CD4-positive, alpha-beta T cell (primary cell): Measurements from ENCODE around the gene CDK6. TPM values are rescaled to one million over a fixed set of nuclear protein-coding genes. Genes with fewer than 3 reads are reported as not detected.

ENCODE experiments used
- ATAC-seq: fragments of 200-7000 bp; cut with Tn5 transposase; one replicate; pipeline ENCODE4 v1.10.0; 2022; ENCODE audit warnings: mild to moderate bottlenecking; ENCODE audit not compliant: poor library complexity
- CTCF ChIA-PET: fragments of 350-600 bp; sonication (Branson Sonifier 250); formaldehyde crosslinking; loops from one replicate; lab custom pipeline; 2021; ENCODE audit warnings: antibody characterized with exemption, inconsistent platforms; lab: Charles Lee
- POLR2A ChIA-PET: fragments of 350-600 bp; sonication (Branson Sonifier 250); formaldehyde crosslinking; loops from one replicate; lab custom pipeline; 2021; ENCODE audit warnings: antibody characterized with exemption, inconsistent platforms; lab: Charles Lee
- DNase-seq, 14 experiments: peaks; one replicate each; pipeline ENCODE4 v3.0.0-alpha.2; 2013 to 2020; ENCODE audit warnings: mixed read lengths in 2 of 14
- H3K27ac ChIP-seq, 2 donors: one replicate each; pipeline versions ENCODE4 v1.5.1 to v1.7.0; 2013; ENCODE audit warnings: low read length in 2 of 2, low read depth in 1 of 2, mild to moderate bottlenecking in 1 of 2
- H3K27me3 ChIP-seq, 2 experiments: 1 replicate in 1 of 2; 2 replicates in 1 of 2; pipeline versions ENCODE4 v1.6.1 to v1.7.0; 2013; ENCODE audit warnings: low read length in 2 of 2, control low read depth in 1 of 2, mild to moderate bottlenecking in 1 of 2, moderate library complexity in 1 of 2; ENCODE audit not compliant: insufficient read depth in 2 of 2, control insufficient read depth in 1 of 2
- H3K36me3 ChIP-seq: one replicate; pipeline ENCODE4 v1.6.1; 2013; ENCODE audit warnings: low read length, control low read depth; ENCODE audit not compliant: insufficient read depth
- H3K4me1 ChIP-seq: one replicate; pipeline ENCODE4 v1.6.1; 2013; ENCODE audit warnings: low read length, control low read depth; ENCODE audit not compliant: insufficient read depth
- H3K4me3 ChIP-seq: one replicate; pipeline ENCODE4 v1.5.1; 2013; ENCODE audit warnings: mild to moderate bottlenecking, low read length, moderate library complexity
- H3K9me3 ChIP-seq, 2 experiments: 1 replicate in 1 of 2; 2 replicates in 1 of 2; pipeline versions ENCODE4 v1.6.1 to v1.7.0; 2013; ENCODE audit warnings: low read length in 2 of 2, mild to moderate bottlenecking in 2 of 2, control low read depth in 1 of 2, moderate library complexity in 1 of 2; ENCODE audit not compliant: control insufficient read depth in 1 of 2, insufficient read depth in 1 of 2
- H3K27ac Mint-ChIP-seq: one replicate; pipeline ENCODE4 v1.8.0; 2020; ENCODE audit warnings: mixed read lengths
- H3K27me3 Mint-ChIP-seq: one replicate; pipeline ENCODE4 v1.8.0; 2021; ENCODE audit warnings: mixed read lengths
- H3K36me3 Mint-ChIP-seq: one replicate; pipeline ENCODE4 v1.8.0; 2021; ENCODE audit warnings: low read depth, mixed read lengths
- H3K4me1 Mint-ChIP-seq: one replicate; pipeline ENCODE4 v1.8.0; 2021; ENCODE audit warnings: low read depth, mixed read lengths
- H3K4me3 Mint-ChIP-seq: one replicate; pipeline ENCODE4 v1.8.0; 2020; ENCODE audit warnings: mild to moderate bottlenecking, mixed read lengths
- H3K9me3 Mint-ChIP-seq: one replicate; pipeline ENCODE4 v1.8.0; 2020; ENCODE audit warnings: mixed read lengths
- intact Hi-C, 2 experiments: fragments of 100-400 bp; cut with DNase I in 1 of 2; cut with micrococcal nuclease in 1 of 2; formaldehyde crosslinking; loops; one replicate each; pipeline versions ENCODE4 v1.15.1 to v1.9.0; 2023 to 2025; cut with DNase I, micrococcal nuclease
- total RNA-seq, 174 experiments: library from RNA in 2 of 174; stranded (reverse) in 2 of 174; gene quantifications; one replicate each; pipeline ENCODE4 v1.2.3 and lab custom pipeline; 2021 to 2026
- TF ChIP-seq, protein P1 (sequence below): fragments of 200-600 bp; IDR thresholded peaks from one replicate; pipeline ENCODE4 v1.8.0; 2022; ENCODE audit warnings: antibody characterized with exemption, mild to moderate bottlenecking

Gene CDK6
- total RNA-seq, 2 experiments from 2014 or later, result 13.0 to 13.7 TPM

DNA sequence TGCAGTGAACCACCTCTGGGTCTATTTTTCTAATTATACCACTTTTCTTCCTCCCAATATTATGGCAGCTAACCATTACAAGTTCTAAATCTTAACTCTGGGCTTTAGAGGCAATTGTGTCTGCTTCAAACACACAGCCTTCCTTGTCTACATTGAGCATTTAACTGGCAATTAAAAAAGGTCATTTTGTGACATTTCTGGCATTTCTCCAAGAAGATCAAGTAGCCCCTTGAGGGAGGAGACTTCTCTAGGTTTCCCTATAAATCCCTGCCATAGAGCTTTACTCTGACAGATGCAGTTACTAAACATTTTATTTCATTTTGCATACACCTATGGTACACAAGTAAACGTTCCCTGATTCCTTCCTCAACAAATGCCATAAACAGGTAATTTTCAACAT, 212.8 kb downstream of the CDK6 start:
- Histone ChIP-seq H3K27ac (no peak overlapping the region), H3K9me3 (no peaks in the 10 kb centered on the region), H3K4me1 (peaks cover 8% of the 10 kb centered on the region), H3K27me3 (no peaks in the 10 kb centered on the region), H3K4me3 (no peak overlapping the region), H3K36me3 (peaks cover 8% of the 10 kb centered on the region)
- TF ChIP-seq, protein P1, sequence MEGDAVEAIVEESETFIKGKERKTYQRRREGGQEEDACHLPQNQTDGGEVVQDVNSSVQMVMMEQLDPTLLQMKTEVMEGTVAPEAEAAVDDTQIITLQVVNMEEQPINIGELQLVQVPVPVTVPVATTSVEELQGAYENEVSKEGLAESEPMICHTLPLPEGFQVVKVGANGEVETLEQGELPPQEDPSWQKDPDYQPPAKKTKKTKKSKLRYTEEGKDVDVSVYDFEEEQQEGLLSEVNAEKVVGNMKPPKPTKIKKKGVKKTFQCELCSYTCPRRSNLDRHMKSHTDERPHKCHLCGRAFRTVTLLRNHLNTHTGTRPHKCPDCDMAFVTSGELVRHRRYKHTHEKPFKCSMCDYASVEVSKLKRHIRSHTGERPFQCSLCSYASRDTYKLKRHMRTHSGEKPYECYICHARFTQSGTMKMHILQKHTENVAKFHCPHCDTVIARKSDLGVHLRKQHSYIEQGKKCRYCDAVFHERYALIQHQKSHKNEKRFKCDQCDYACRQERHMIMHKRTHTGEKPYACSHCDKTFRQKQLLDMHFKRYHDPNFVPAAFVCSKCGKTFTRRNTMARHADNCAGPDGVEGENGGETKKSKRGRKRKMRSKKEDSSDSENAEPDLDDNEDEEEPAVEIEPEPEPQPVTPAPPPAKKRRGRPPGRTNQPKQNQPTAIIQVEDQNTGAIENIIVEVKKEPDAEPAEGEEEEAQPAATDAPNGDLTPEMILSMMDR, result no peak
- H3K27me3 Mint-ChIP-seq, result no peaks in the 10 kb centered on the region
- H3K9me3 Mint-ChIP-seq, result no peaks in the 10 kb centered on the region
- H3K4me3 Mint-ChIP-seq, result no peak overlapping the region
- ATAC-seq, result no peak
- peaks cover 5% of the 10 kb centered on the region for H3K36me3 Mint-ChIP-seq
- peaks cover 28% of the 10 kb centered on the region for H3K4me1 Mint-ChIP-seq
- intact Hi-C loops, result loop anchor here (2.0 to 5.0 kb wide), 2 partner anchors 63 to 69 kb away; no protein-coding TSS in a partner anchor
- POLR2A ChIA-PET, result no interaction called here
- CTCF ChIA-PET, result no interaction called here
- DNase-seq, result no peak
- H3K27ac Mint-ChIP-seq, result no peak overlapping the region

DNA sequence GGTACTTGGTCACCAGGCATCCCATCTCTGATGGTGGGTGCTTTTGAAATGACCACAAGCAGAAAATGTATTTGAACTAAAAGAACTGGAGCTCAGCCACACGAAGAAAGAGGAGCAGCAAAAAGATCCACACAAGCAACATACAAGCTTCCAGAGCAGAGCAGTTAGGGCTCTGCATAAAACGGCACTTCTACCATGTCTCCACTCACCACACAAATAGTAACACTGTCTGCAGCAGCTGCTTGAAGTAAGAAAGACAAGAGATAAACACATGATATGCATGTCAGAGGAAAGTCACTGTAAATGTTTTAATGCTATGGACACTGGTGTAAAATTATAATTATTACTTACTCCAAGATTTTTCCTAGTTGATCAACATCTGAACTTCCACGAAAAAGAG, 213.7 kb downstream of the CDK6 start:
- DNase-seq (no peak), ATAC-seq (no peak)
- no peak overlapping the region for H3K27ac ChIP-seq
- H3K36me3 Mint-ChIP-seq, result peaks cover under 1% of the 10 kb centered on the region
- H3K4me3 ChIP-seq, result no peak overlapping the region
- ChIA-PET CTCF (interaction anchor here (2.2 to 4.0 kb wide), 2 partner anchors 13 to 210 kb away, joined by 4 to 58 read pairs; no protein-coding TSS in a partner anchor), POLR2A (interaction anchor here (2.0 kb wide), 1 partner anchor 210 kb away, joined by 10 read pairs; no protein-coding TSS in a partner anchor)
- no peaks in the 10 kb centered on the region for H3K9me3 Mint-ChIP-seq
- H3K4me3 Mint-ChIP-seq, result no peak overlapping the region
- intact Hi-C loops, result loop anchor here (2.0 to 5.0 kb wide), 2 partner anchors 64 to 70 kb away; no protein-coding TSS in a partner anchor
- H3K27ac Mint-ChIP-seq, result no peak overlapping the region
- no peaks in the 10 kb centered on the region for H3K27me3 ChIP-seq
- peaks cover 8% of the 10 kb centered on the region for H3K4me1 ChIP-seq
- H3K4me1 Mint-ChIP-seq, result peaks cover 28% of the 10 kb centered on the region
- H3K9me3 ChIP-seq, result no peaks in the 10 kb centered on the region
- H3K36me3 ChIP-seq, result peaks cover 7% of the 10 kb centered on the region
- H3K27me3 Mint-ChIP-seq, result no peaks in the 10 kb centered on the region
- TF ChIP-seq, protein P1, result no peak

DNA sequence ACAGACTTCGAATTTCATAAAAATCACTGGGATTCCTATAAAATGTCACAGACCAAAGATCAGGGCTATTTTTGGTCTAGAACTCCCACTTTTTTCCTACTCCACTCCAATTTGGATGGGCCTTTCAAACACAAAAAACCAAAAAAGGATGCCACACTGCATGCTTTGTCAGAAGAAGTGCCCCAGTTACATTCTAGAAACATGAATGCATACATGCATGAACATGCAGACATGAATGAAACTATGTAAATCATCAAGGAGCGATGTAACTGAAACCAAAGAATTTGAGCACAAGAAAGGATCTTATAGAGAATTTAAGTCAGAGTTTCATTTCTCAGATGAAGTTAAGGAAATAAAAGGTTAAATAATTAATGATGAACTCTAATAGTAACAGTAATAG, 214.3 kb downstream of the CDK6 start:
- peaks cover 27% of the 10 kb centered on the region for H3K4me1 Mint-ChIP-seq
- H3K27ac Mint-ChIP-seq, result no peak overlapping the region
- H3K36me3 ChIP-seq, result peaks cover 8% of the 10 kb centered on the region
- peaks cover 8% of the 10 kb centered on the region for H3K4me1 ChIP-seq
- TF ChIP-seq, protein P1, result no peak
- no peaks in the 10 kb centered on the region for H3K27me3 Mint-ChIP-seq
- H3K9me3 Mint-ChIP-seq, result no peaks in the 10 kb centered on the region
- no peak overlapping the region for H3K4me3 Mint-ChIP-seq
- H3K4me3 ChIP-seq, result no peak overlapping the region
- DNase-seq (no peak), ATAC-seq (no peak)
- no peak overlapping the region for H3K27ac ChIP-seq
- POLR2A ChIA-PET, result interaction anchor here (2.0 kb wide), 1 partner anchor 211 kb away, joined by 10 read pairs; no protein-coding TSS in a partner anchor
- peaks cover 6% of the 10 kb centered on the region for H3K36me3 Mint-ChIP-seq
- H3K27me3 ChIP-seq, result no peaks in the 10 kb centered on the region
- intact Hi-C loops, result loop anchor here (2.0 to 5.0 kb wide), 2 partner anchors 65 to 70 kb away; no protein-coding TSS in a partner anchor
- CTCF ChIA-PET, result interaction anchor here (1.2 to 4.0 kb wide), 7 partner anchors 13 to 431 kb away, joined by 3 to 58 read pairs (median 5); no protein-coding TSS in a partner anchor
- H3K9me3 ChIP-seq, result no peaks in the 10 kb centered on the region
